ENCODE data around the gene RGSL1.

The RGSL1 gene

DNA sequence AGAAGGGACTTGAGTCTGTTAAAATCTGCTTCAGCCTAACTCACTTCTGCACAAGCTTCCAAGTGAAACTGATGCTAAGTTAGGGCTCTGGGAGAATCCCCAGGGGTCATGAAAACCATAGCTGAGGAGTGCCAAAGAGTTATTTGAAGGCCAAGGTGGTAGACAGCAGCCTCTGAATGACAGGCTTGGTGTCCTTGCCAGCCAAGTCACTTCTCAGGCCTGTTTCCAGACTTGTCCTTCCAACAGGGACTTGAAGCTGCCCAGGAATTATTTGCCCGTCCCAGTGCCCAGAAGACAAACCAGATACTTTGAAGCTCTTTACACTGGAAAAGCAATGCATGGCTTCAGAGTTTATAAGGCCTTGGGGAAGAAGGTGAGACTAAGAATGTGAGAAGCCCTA lies 105.5 kb downstream of the RGSL1 start:
- DNase-seq = no peak

DNA sequence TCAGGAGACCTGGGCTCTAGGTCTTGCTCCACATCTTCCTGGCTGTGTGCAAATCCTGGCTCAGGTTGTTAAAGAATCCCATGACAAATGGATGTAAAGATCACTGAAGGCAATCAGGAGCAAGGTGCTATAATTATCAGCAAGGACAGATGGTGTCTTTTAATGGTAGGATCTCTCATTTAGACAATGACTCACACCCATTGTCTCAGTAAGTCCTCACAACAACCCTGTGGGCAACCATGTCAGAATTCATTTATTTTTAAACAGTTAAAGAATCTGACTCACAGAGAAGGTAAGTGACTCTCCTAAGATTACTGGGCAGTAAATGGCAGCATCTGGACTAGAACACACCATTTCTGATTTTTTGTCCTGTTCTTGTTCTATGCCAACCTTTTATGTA lies 106.3 kb downstream of the RGSL1 start:
- DNase-seq = no peak

GRCh38 chr1:182560392-182560984 lies 110.5 kb downstream of the RGSL1 start:
- no peak for DNase-seq

- DNase-seq = no peak
Measured at GRCh38 chr1:182561456-182561855, 111.5 kb downstream of the RGSL1 start.

DNA sequence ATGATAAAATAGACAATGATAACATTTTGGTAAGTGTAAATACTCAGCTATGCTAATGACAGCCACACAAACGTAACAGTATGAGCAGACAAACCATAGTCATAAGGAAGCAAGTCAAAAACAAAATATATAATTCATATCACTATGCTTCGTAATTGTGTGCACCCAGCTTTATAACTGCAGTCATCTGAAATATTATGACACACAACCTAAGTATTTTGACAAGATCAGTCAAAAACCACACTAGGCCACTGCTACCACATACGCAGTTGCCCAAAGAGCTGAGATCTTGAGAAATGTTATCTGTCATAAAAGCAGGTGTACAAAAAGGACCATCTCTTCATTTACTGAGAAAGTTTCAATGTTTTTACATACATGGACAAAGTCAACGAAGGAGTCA lies 113.1 kb downstream of the RGSL1 start:
- peak; percentile 18 for DNase-seq

DNA sequence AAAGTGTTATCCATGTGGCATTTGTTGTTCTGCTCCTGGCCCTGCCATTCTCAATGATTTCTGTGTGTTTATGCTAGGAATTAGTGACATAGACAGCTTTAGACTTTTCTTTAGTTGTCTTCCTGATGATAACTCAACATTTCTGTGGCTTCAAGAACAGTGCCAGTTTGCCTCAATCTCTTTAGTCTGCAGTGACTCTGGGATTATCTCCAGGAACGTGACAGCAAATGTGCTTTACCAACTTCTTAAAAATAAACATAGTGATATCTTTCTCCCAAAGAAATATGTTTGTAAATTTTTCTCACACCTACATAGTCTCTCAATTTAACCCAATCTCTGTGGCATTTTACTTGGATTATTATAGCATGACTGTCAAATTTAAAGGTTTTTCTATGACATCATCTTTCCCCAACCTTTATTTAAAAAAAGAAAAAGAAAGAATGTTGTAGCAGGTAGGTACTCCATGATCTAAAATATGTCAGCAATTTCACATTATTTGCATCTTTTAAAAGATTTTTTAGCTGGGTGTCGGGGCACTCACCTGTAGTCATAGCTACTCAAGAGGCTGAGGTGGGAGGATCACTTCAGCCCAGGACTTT lies 114.6 kb downstream of the RGSL1 start:
- no peak for DNase-seq

GRCh38 chr1:182565537-182565936 lies 115.6 kb downstream of the RGSL1 start:
- DNase-seq = no peak

- DNase-seq = no peak
Measured at GRCh38 chr1:182567629-182568028, 117.7 kb downstream of the RGSL1 start.

GRCh38 chr1:182568647-182569284 lies 118.8 kb downstream of the RGSL1 start:
- no peak for DNase-seq

DNA sequence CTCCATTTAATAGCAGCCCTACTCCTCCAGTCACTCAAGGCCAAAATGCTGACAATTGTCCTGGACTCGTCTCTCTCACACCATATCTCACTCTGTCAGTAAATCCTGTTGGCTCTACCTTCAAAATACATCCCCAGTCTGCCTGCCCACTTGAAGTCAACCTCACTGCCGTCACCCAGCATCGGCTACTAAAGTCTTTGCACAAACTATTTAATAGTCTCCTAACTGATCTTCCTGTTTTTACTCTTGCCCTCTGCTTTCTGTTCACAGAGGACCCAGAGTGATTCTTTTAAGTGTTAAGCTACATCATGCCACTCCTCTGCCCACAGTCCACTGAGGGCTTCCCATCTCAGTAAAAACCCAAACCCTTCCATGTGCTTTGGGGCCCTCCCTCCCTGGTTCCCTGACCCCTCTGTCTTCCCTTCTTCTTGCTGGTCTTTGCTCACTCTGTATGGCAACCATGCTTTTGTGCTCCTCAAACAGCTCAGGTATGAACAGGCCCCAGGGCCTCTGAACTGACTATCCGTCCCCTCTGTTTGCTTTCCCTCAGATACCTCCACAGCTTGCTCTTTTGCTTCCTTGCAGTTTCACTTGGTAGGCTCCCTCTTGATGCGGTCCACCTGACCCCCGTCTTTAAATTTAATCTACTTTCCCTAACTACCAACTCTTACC lies 120.1 kb downstream of the RGSL1 start:
- no peak for DNase-seq

GRCh38 chr1:182570611-182570970 lies 120.6 kb downstream of the RGSL1 start:
- no peak for DNase-seq

- no peak for DNase-seq
Measured at GRCh38 chr1:182574156-182574555, 124.2 kb downstream of the RGSL1 start.

- DNase-seq = peak; percentile 61
Measured at GRCh38 chr1:182575540-182576149, 125.7 kb downstream of the RGSL1 start.

GRCh38 chr1:182580736-182581135 lies 130.8 kb downstream of the RGSL1 start:
- no peak for DNase-seq

DNA sequence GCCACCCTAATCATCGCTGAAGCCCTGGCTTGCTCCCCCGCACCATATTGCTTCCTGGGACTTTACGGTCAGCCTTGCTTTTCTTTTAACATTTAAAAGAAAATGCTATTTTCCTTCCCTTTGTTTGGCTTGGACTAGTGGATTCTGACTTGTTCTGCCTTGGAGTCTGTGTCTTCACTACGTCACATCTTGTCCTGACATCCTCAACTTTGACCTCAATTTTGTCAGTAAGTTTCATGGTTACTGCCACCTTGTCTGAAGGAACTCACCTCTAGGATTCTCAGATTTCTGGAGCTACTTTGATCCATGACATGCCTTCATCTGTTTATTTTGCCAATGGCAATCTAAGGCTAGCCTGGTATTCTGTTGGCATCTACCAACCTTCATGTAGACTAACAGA lies 134.8 kb downstream of the RGSL1 start:
- no peak for DNase-seq

GRCh38 chr1:182586380-182586779 lies 136.4 kb downstream of the RGSL1 start:
- no peak for DNase-seq

- no peak for DNase-seq
Measured at GRCh38 chr1:182587093-182587492, 137.1 kb downstream of the RGSL1 start.

DNA sequence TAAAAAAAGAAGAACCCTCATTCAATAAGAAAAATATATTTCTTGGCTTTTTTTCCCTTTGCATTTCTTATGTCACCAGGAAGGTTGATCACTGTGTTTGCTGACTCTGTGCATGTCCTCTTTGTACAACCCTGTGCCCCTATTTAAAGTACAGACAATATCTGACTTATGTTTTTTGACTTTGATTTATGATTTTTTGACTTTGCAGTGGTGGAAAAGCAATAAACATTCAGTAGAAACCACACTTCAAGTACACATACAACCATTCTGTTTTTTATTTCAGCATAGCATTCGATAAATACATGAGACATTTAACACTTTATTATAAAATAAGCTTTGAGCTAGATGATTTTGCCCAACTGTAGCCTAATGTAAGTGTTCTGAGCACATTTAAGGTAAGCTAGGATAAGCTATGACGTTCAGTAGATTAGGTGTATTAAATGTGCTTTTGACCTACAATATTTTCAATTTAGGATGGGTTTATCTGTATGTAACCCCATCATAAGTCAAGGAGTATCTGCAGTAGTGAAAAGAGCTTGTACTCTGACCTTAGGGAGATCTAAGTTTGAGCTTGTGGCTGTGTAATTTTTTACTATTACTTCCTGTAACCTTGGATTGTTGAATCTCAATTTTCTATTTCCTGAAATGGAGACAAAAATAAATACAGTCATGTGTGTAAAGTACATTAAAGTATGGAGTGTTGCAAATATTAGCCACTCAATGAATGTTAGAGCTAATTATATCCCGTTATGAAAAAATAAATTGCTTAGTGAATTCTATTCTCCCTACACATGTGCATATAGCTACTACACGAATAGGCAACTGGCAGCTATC lies 137.9 kb downstream of the RGSL1 start:
- DNase-seq = no peak

- peak; percentile 78 for DNase-seq
Measured at GRCh38 chr1:182588500-182589396, 138.8 kb downstream of the RGSL1 start, which contains the start of gene RNASEL. RNASEL (minus strand) TSS chr1:182589256; CDS start chr1:182586806, 2,450 bp downstream.

- DNase-seq = no peak
Measured at GRCh38 chr1:182589520-182589919, 139.6 kb downstream of the RGSL1 start.

GRCh38 chr1:182589931-182590330 lies 140.0 kb downstream of the RGSL1 start:
- DNase-seq = no peak

All from EL (cell line).